ENCODE measurements around the gene AP1B1.
"Not testable (repeated sequence)": the region's sequence is repeated elsewhere in the genome, so short reads cannot be mapped to it uniquely, and the experiment has no call there.

The AP1B1 gene

GRCh38 chr22:29370537-29370936 is 17.8 kb downstream of the AP1B1 start:
- TF ChIP-seq CTCF (IDR thresholded peaks at IDR 0.05; ENCODE audit: control insufficient read depth, insufficient read depth, low read depth, low read length, missing control alignments) = no peak
- H3K4me3 ChIP-seq (ENCODE audit: control insufficient read depth, low read depth, low read length) = no peak overlapping the region
- no peak for DNase-seq (ENCODE audit: low read depth)

- DNase-seq (ENCODE audit: low read depth) = peak; percentile 38
- H3K4me3 ChIP-seq (ENCODE audit: control insufficient read depth, low read depth, low read length) = no peak overlapping the region
- no peak for TF ChIP-seq CTCF (IDR thresholded peaks at IDR 0.05; ENCODE audit: control insufficient read depth, insufficient read depth, low read depth, low read length, missing control alignments)
These were observed 18.9 kb downstream of the AP1B1 start for GRCh38 chr22:29369460-29369859.

- DNase-seq (ENCODE audit: low read depth) = no peak
- peak; percentile 79 for TF ChIP-seq CTCF (IDR thresholded peaks at IDR 0.05; ENCODE audit: control insufficient read depth, insufficient read depth, low read depth, low read length, missing control alignments)
These were observed 28.9 kb downstream of the AP1B1 start for GRCh38 chr22:29359469-29359868.

GRCh38 chr22:29357193-29357890 is 31.0 kb downstream of the AP1B1 start:
- not testable (repeated sequence) for H3K4me3 ChIP-seq (ENCODE audit: control insufficient read depth, low read depth, low read length); DNase-seq (ENCODE audit: low read depth)

More at GRCh38 chr22:29359469-29359868, 28.9 kb downstream of the AP1B1 start:
- H3K4me3 ChIP-seq (ENCODE audit: control insufficient read depth, low read depth, low read length) = no peak overlapping the region

- no peak for DNase-seq (ENCODE audit: low read depth)
- no peak overlapping the region for H3K4me3 ChIP-seq (ENCODE audit: control insufficient read depth, low read depth, low read length)
- no peak for TF ChIP-seq CTCF (IDR thresholded peaks at IDR 0.05; ENCODE audit: control insufficient read depth, insufficient read depth, low read depth, low read length, missing control alignments)
These were observed 34.5 kb downstream of the AP1B1 start for GRCh38 chr22:29353860-29354259.

- no peak for DNase-seq (ENCODE audit: low read depth)
- H3K4me3 ChIP-seq (ENCODE audit: control insufficient read depth, low read depth, low read length) = no peak overlapping the region
- no peak for TF ChIP-seq CTCF (IDR thresholded peaks at IDR 0.05; ENCODE audit: control insufficient read depth, insufficient read depth, low read depth, low read length, missing control alignments)
These were observed 35.1 kb downstream of the AP1B1 start for GRCh38 chr22:29353286-29353685.

- no peak overlapping the region for H3K4me3 ChIP-seq (ENCODE audit: control insufficient read depth, low read depth, low read length)
- TF ChIP-seq CTCF (IDR thresholded peaks at IDR 0.05; ENCODE audit: control insufficient read depth, insufficient read depth, low read depth, low read length, missing control alignments) = no peak
These were observed 35.6 kb downstream of the AP1B1 start for GRCh38 chr22:29352778-29353177.

More at GRCh38 chr22:29352778-29353177, 35.6 kb downstream of the AP1B1 start:
- DNase-seq (ENCODE audit: low read depth) = no peak

Measured in AG09309 (cell line).